Psoas muscle (tissue), 8 donors: ENCODE measurements around the gene KRTDAP. TPM values are rescaled to one million over a fixed set of nuclear protein-coding genes. Genes with fewer than 3 reads are reported as not detected.

Experiments
- ATAC-seq, 4 donors: fragments of 200-7000 bp; cut with Tn5 transposase; one replicate each; pipeline ENCODE4 v1.9.1; 2020; ENCODE audit warnings: moderate library complexity in 3 of 4, mild to moderate bottlenecking in 2 of 4
- DNase-seq, 2 donors: peaks; one replicate each; pipeline ENCODE4 v3.0.0-alpha.2; 2020
- H3K27ac ChIP-seq: fragments of 200-600 bp; one replicate; pipeline ENCODE4 v1.8.0; 2022
- H3K27me3 ChIP-seq, 3 donors: fragments of 200-600 bp in 1 of 3; one replicate each; pipeline versions ENCODE4 v1.6.1 to v1.8.0; 2013 to 2022; ENCODE audit warnings: low read length in 2 of 3, mild to moderate bottlenecking in 2 of 3, moderate library complexity in 1 of 3; ENCODE audit not compliant: insufficient read depth in 3 of 3
- H3K36me3 ChIP-seq, 2 donors: fragments of 200-600 bp in 1 of 2; one replicate each; pipeline versions ENCODE4 v1.6.1 to v1.8.0; 2013 to 2022; ENCODE audit warnings: low read depth in 1 of 2, mild to moderate bottlenecking in 1 of 2, moderate library complexity in 1 of 2; ENCODE audit not compliant: insufficient read depth in 1 of 2
- H3K4me1 ChIP-seq: fragments of 200-600 bp; one replicate; pipeline ENCODE4 v1.8.0; 2022
- H3K4me3 ChIP-seq: fragments of 200-600 bp; one replicate; pipeline ENCODE4 v1.8.0; 2022; ENCODE audit warnings: mild to moderate bottlenecking
- H3K9me3 ChIP-seq: fragments of 200-600 bp; one replicate; pipeline ENCODE4 v1.8.0; 2022
- WGBS, 3 donors: extraction: QIAGEN DNeasy Blood & Tissue Kit; methylation state at CpG; one replicate each; pipeline versions ENCODE4 v1.1.6 to v1.1.7; 2013; 5-methylcytosine and 5-hydroxymethylcytosine counted together
- intact Hi-C, 2 donors: fragments of 100-400 bp; cut with DNase I; formaldehyde crosslinking; loops; one replicate each; pipeline versions ENCODE4 v1.11.0 to v1.14.2; 2022
- polyA plus RNA-seq, 3 donors: library from polyadenylated mRNA; stranded (reverse); fragments of 200-250 nt; gene quantifications; one replicate each; pipeline ENCODE4 v1.2.3, GENCODE V29; 2013
- total RNA-seq, 4 donors: library from RNA; stranded (reverse); fragmentation: NEBNext Ultra II Directional in 2 of 4; extraction: Animal tissue kit (Norgen Biotek cat#: 25700) in 2 of 4; gene quantifications; one replicate each; pipeline versions ENCODE4 v1.2.1 to v1.2.4, GENCODE V29; 2021 to 2023
- TF ChIP-seq, protein P1 (sequence below): fragments of 200-600 bp; IDR thresholded peaks from one replicate; pipeline ENCODE4 v1.8.0; 2022; ENCODE audit warnings: antibody characterized with exemption
- donor health status: healthy with polysubstance abuse.
- donor health status: DM: no; HTN: no; CAD: no; lungs with moderate emphysema.
- donor health status: Bipolar disorder and iron deficiency.
- donor health status: healthy.
- donor health status: DM: yes; HTN: yes; CAD: no.
- donor health status: DM: no; HTN: no; CAD: no.
- donor health status: DM: no; HTN: no; CAD: no.
- donor health status: DM: yes; HTN: yes; CAD: no.

KRTDAP gene
- total and polyA plus RNA-seq, 7 donors = not detected

GRCh38 chr19:35493971-35494370 lies 3.7 kb upstream of the KRTDAP start:
- no peaks in the 10 kb centered on the region for H3K9me3 ChIP-seq
- TF ChIP-seq, protein P1, sequence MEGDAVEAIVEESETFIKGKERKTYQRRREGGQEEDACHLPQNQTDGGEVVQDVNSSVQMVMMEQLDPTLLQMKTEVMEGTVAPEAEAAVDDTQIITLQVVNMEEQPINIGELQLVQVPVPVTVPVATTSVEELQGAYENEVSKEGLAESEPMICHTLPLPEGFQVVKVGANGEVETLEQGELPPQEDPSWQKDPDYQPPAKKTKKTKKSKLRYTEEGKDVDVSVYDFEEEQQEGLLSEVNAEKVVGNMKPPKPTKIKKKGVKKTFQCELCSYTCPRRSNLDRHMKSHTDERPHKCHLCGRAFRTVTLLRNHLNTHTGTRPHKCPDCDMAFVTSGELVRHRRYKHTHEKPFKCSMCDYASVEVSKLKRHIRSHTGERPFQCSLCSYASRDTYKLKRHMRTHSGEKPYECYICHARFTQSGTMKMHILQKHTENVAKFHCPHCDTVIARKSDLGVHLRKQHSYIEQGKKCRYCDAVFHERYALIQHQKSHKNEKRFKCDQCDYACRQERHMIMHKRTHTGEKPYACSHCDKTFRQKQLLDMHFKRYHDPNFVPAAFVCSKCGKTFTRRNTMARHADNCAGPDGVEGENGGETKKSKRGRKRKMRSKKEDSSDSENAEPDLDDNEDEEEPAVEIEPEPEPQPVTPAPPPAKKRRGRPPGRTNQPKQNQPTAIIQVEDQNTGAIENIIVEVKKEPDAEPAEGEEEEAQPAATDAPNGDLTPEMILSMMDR = no peak
- intact Hi-C loops = loop anchor here (2.0 to 10.0 kb wide), 3 partner anchors 139 to 219 kb away; partner anchors contain the start of gene FFAR3 (in 1 of the 2)
- H3K36me3 ChIP-seq = no peaks in the 10 kb centered on the region
- no peak overlapping the region for H3K4me3 ChIP-seq
- H3K27me3 ChIP-seq = peaks cover 0 to 6% (median 0%) of the 10 kb centered on the region in 3 donors
- DNase-seq (no peak), ATAC-seq (no peak)
- no peak overlapping the region for H3K27ac ChIP-seq
- peaks cover 3% of the 10 kb centered on the region for H3K4me1 ChIP-seq
- 79 to 86% (median 80%) methylated on average over 9 of the region's 9 CpGs for WGBS, 3 donors

DNA sequence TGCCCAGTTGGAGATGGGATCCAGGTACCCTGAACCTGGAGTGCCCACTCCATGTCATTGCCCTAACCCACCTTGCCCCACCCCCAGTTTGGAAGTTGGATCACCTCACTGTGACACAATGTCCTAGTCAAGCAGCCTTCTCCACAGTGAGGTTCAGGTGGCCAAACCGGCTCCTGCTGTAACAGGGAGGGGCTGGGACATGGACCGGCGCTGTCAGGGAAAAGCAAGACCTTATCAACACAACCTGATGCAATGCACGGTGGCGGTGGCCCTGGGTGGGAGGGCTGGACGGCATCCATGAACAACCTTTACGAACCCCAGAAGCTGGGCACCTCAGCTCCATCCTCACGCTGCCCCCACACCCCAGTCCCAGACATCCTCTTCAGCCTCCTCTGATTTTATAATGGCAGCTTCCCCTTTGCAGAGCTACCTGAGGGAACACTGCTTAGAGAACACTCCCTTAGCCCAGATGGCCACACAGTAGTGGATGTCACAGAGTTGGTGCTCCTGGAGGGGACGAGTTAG lies 1.6 kb upstream of the KRTDAP start:
- no peak for ATAC-seq
- Histone ChIP-seq H3K27me3 (peaks cover 0 to 9% (median 0%) of the 10 kb centered on the region in 3 donors), H3K4me1 (peaks cover 3% of the 10 kb centered on the region), H3K36me3 (no peaks in the 10 kb centered on the region), H3K4me3 (no peak overlapping the region), H3K9me3 (no peaks in the 10 kb centered on the region), H3K27ac (no peak overlapping the region)
- WGBS, 3 donors = 79 to 90% (median 82%) methylated on average over 8 to 9 of the region's 9 CpGs
- TF ChIP-seq, protein P1 = no peak
- intact Hi-C loops = loop anchor here (10.0 kb wide), 2 partner anchors 137 to 217 kb away; partner anchors contain the start of gene FFAR3 (in 1 of the 2)
- no peak for DNase-seq

GRCh38 chr19:35488677-35489076 lies 1.6 kb downstream of the KRTDAP start:
- Histone ChIP-seq H3K9me3 (no peaks in the 10 kb centered on the region), H3K27ac (no peak overlapping the region), H3K4me1 (no peaks in the 10 kb centered on the region), H3K4me3 (no peak overlapping the region), H3K27me3 (peaks cover 0 to 9% (median 0%) of the 10 kb centered on the region in 3 donors), H3K36me3 (no peaks in the 10 kb centered on the region)
- 64 to 81% (median 75%) methylated on average over 16 of the region's 16 CpGs for WGBS, 3 donors
- DNase-seq (no peak), ATAC-seq (no peak)
- TF ChIP-seq, protein P1 = no peak
- intact Hi-C loops = no loop called here

GRCh38 chr19:35487656-35488182 lies 2.5 kb downstream of the KRTDAP start:
- WGBS, 3 donors = 83 to 87% (median 84%) methylated on average over 10 of the region's 10 CpGs
- Histone ChIP-seq H3K36me3 (no peaks in the 10 kb centered on the region), H3K9me3 (no peaks in the 10 kb centered on the region), H3K4me1 (no peaks in the 10 kb centered on the region), H3K4me3 (no peak overlapping the region), H3K27ac (no peak overlapping the region), H3K27me3 (peaks cover 0 to 9% (median 0%) of the 10 kb centered on the region in 3 donors)
- TF ChIP-seq, protein P1 = no peak
- no peak for ATAC-seq
- no peak for DNase-seq
- intact Hi-C loops = no loop called here
